ENCODE data around the gene UBE2J1. TPM values are rescaled to one million over a fixed set of nuclear protein-coding genes. Genes with fewer than 3 reads are reported as not detected.

Gene UBE2J1
- total and polyA plus RNA-seq, 2 donors (not counting 3 experiments of a cell fraction or from before 2014, with no cell fraction given), result 44.4 to 96.6 TPM

DNA sequence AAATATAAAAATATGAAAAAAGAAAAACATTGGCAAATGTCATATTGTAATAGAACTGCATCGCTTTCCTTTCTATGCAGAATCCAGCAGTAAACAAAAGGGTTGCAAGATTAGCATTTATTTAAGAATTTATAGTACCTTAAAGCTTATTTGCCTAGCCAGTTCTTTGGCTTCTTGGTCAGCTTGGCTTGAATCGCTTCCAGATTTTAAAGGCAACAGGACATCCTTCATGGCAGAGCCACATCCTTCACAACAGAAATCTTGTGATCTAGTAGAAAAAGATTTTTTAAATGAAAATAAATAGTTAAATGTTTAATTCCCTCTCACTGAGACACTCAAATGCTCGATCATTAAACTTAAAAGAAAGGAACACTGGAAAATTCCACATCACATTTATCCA is 17.4 kb downstream of the UBE2J1 start:
- H4K20me1 ChIP-seq (replicated peaks; ENCODE audit: control insufficient read depth, extremely low read depth, insufficient read depth, low read length), result no peaks in the 10 kb centered on the region
- intact Hi-C loops (cut with micrococcal nuclease) (no loop called here), dilution Hi-C loops (cut with MboI; ENCODE audit: extremely low pct_ligation_motif_present, low sequenced_read_pairs) (no loop called here)
- DNase-seq (ENCODE audit: low read depth, low spot score) (peak; percentile 60), FAIRE-seq (no peak)
- no peaks in the 10 kb centered on the region for H3K9me1 ChIP-seq (replicated peaks; ENCODE audit: control insufficient read depth, extremely low read depth, insufficient read depth, low read length)
- POLR2A ChIA-PET, result no interaction called here
- H3K4me1 ChIP-seq (ENCODE audit: control insufficient read depth, extremely low read depth, insufficient read depth, low read length), result peaks cover 3% of the 10 kb centered on the region
- peaks cover 2 to 16% of the 10 kb centered on the region in 2 experiments for H3K36me3 ChIP-seq (ENCODE audit: control insufficient read depth in 2 of 2, extremely low read depth in 1 of 2, insufficient read depth in 2 of 2, low read length in 2 of 2)
- H3K4me2 ChIP-seq (ENCODE audit: insufficient read depth, low read length), result no peak overlapping the region
- no TSS peak for BruUV-seq (replicated peaks)
- no peaks in the 10 kb centered on the region for H3K9me3 ChIP-seq (replicated peaks; ENCODE audit: control insufficient read depth, insufficient read depth, low read length)
- CTCF ChIA-PET, result interaction anchor here (0.6 to 1.9 kb wide), 5 partner anchors 9 to 254 kb away, joined by 3 to 7 read pairs (median 4); no protein-coding TSS in a partner anchor
- no peak overlapping the region for H3K9ac ChIP-seq (replicated peaks; ENCODE audit: extremely low read depth, insufficient read depth, low read length)
- H3K79me2 ChIP-seq (ENCODE audit: control insufficient read depth, insufficient read depth, low read length), result no peaks in the 10 kb centered on the region
- TF ChIP-seq, protein P1, sequence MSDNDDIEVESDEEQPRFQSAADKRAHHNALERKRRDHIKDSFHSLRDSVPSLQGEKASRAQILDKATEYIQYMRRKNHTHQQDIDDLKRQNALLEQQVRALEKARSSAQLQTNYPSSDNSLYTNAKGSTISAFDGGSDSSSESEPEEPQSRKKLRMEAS (IDR thresholded peaks at IDR 0.05; ENCODE audit: insufficient read depth, insufficient read length), result no peak
- H2AFZ ChIP-seq (ENCODE audit: low read depth, low read length), result no peak overlapping the region
- H3K27ac ChIP-seq (ENCODE audit: insufficient read depth, low read depth, low read length), result no peak overlapping the region
- H3K27me3 ChIP-seq (ENCODE audit: control insufficient read depth in 2 of 2, insufficient read depth in 2 of 2, low read length in 2 of 2), result no peaks in the 10 kb centered on the region
- H3K4me3 ChIP-seq (replicated peaks in 1 of 3; ENCODE audit: insufficient read depth in 1 of 3, low read depth in 1 of 3, low read length in 3 of 3), result no peak overlapping the region

DNA sequence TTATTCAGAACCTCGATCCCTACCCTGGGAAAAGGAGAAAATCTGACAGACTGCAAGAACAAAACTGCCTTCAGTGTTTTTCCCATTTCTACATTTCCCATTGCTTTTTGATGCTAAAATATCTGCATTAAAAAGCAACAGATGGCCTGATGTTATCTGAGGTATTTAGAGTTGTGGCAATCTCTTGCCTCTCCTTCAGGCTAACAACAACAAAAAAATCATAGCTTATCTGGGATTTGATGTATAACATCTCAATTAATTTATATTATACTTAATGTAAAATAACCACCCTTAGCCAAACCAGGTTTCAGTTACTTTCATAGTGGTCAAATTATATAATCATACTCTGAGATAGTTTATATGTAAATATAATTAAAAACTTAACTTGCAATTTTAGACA is 21.6 kb downstream of the UBE2J1 start:
- CTCF ChIA-PET, result interaction anchor here (1.4 to 2.5 kb wide), 2 partner anchors 19 to 41 kb away, joined by 7 to 8 read pairs; no protein-coding TSS in a partner anchor
- Histone ChIP-seq H3K36me3 (ENCODE audit: control insufficient read depth in 2 of 2, extremely low read depth in 1 of 2, insufficient read depth in 2 of 2, low read length in 2 of 2) (peaks cover 2 to 21% of the 10 kb centered on the region in 2 experiments), H3K9me3 (replicated peaks; ENCODE audit: control insufficient read depth, insufficient read depth, low read length) (no peaks in the 10 kb centered on the region), H3K4me3 (replicated peaks in 1 of 3; ENCODE audit: insufficient read depth in 1 of 3, low read depth in 1 of 3, low read length in 3 of 3) (no peak overlapping the region), H3K27ac (ENCODE audit: insufficient read depth, low read depth, low read length) (no peak overlapping the region), H3K9me1 (replicated peaks; ENCODE audit: control insufficient read depth, extremely low read depth, insufficient read depth, low read length) (no peaks in the 10 kb centered on the region), H3K79me2 (ENCODE audit: control insufficient read depth, insufficient read depth, low read length) (no peaks in the 10 kb centered on the region), H3K4me1 (ENCODE audit: control insufficient read depth, extremely low read depth, insufficient read depth, low read length) (peaks cover 3% of the 10 kb centered on the region), H4K20me1 (replicated peaks; ENCODE audit: control insufficient read depth, extremely low read depth, insufficient read depth, low read length) (no peaks in the 10 kb centered on the region), H2AFZ (ENCODE audit: low read depth, low read length) (no peak overlapping the region), H3K4me2 (ENCODE audit: insufficient read depth, low read length) (no peak overlapping the region), H3K9ac (replicated peaks; ENCODE audit: extremely low read depth, insufficient read depth, low read length) (no peak overlapping the region), H3K27me3 (ENCODE audit: control insufficient read depth in 2 of 2, insufficient read depth in 2 of 2, low read length in 2 of 2) (no peaks in the 10 kb centered on the region)
- intact Hi-C loops (cut with micrococcal nuclease), result no loop called here
- BruUV-seq (replicated peaks), result no TSS peak
- POLR2A ChIA-PET, result no interaction called here
- TF ChIP-seq GATA2 (IDR thresholded peaks at IDR 0.05; ENCODE audit: insufficient read depth, insufficient read length, low read depth, low read length) (no peak), EZH2 (IDR thresholded peaks at IDR 0.05; ENCODE audit: borderline replicate concordance, low read depth, low read length, severe bottlenecking) (no peak), MYC (IDR thresholded peaks at IDR 0.05; ENCODE audit: low read depth, low read length) (no peak), POLR2AphosphoS5 (IDR thresholded peaks at IDR 0.05; ENCODE audit: insufficient read depth, low read depth, low read length) (no peak), JUN (IDR thresholded peaks at IDR 0.05; ENCODE audit: borderline replicate concordance, insufficient read depth, insufficient read length, low read depth) (no peak), FOS (IDR thresholded peaks at IDR 0.05; ENCODE audit: borderline replicate concordance, insufficient read depth, low read length) (no peak), POLR2A (IDR thresholded peaks at IDR 0.05; ENCODE audit: low read depth, low read length) (no peak)
- TF ChIP-seq, protein P2, sequence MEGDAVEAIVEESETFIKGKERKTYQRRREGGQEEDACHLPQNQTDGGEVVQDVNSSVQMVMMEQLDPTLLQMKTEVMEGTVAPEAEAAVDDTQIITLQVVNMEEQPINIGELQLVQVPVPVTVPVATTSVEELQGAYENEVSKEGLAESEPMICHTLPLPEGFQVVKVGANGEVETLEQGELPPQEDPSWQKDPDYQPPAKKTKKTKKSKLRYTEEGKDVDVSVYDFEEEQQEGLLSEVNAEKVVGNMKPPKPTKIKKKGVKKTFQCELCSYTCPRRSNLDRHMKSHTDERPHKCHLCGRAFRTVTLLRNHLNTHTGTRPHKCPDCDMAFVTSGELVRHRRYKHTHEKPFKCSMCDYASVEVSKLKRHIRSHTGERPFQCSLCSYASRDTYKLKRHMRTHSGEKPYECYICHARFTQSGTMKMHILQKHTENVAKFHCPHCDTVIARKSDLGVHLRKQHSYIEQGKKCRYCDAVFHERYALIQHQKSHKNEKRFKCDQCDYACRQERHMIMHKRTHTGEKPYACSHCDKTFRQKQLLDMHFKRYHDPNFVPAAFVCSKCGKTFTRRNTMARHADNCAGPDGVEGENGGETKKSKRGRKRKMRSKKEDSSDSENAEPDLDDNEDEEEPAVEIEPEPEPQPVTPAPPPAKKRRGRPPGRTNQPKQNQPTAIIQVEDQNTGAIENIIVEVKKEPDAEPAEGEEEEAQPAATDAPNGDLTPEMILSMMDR (IDR thresholded peaks at IDR 0.05; ENCODE audit: extremely low read depth in 1 of 2, insufficient read depth in 1 of 2, low read depth in 1 of 2, low read length in 2 of 2), result no peak
- TF ChIP-seq, protein P1 (IDR thresholded peaks at IDR 0.05; ENCODE audit: insufficient read depth, insufficient read length), result no peak
- no peak for DNase-seq (ENCODE audit: low read depth, low spot score)
- dilution Hi-C loops (cut with MboI; ENCODE audit: extremely low pct_ligation_motif_present, low sequenced_read_pairs), result no loop called here
- no peak for FAIRE-seq

All from endothelial cell of umbilical vein (primary cell).